Suprapubic skin (tissue), 4 donors: ENCODE results near the gene BBLN.

Experiments used
- CTCF ChIP-seq, 2 donors: fragments of 200-600 bp in 1 of 2; fragments of 450-650 bp in 1 of 2; sonication (generic) in 1 of 2; IDR thresholded peaks; one replicate each; pipeline ENCODE4 v1.5.1; 2016 to 2019; ENCODE audit warnings: antibody characterized with exemption in 2 of 2, mild to moderate bottlenecking in 1 of 2, moderate library complexity in 1 of 2
- EP300 ChIP-seq: sonication (generic); formaldehyde crosslinking; IDR thresholded peaks from one replicate; pipeline ENCODE4 v1.6.1; 2017; ENCODE audit warnings: antibody characterized with exemption
- POLR2A ChIP-seq, 2 donors: fragments of 450-650 bp; IDR thresholded peaks; one replicate each; pipeline ENCODE4 v1.6.1; 2017; ENCODE audit warnings: antibody characterized with exemption in 2 of 2, mild to moderate bottlenecking in 2 of 2, moderate library complexity in 2 of 2
- POLR2AphosphoS5 ChIP-seq, 3 donors: sonication (generic); formaldehyde crosslinking; IDR thresholded peaks; one replicate each; pipeline ENCODE4 v1.6.1; 2017; ENCODE audit warnings: antibody characterized with exemption in 3 of 3

GRCh38 chr9:128191406-128192046, 31.5 kb downstream of the BBLN start, which contains the start of gene CIZ1:
- TF ChIP-seq CTCF (IDR thresholded peaks at IDR 0.05) (peak; percentile 23 to 91), EP300 (no peak), POLR2A (IDR thresholded peaks at IDR 0.05) (peak in 1 of 2 donors; percentile 35), POLR2AphosphoS5 (IDR thresholded peaks at IDR 0.05) (peak in 1 of 3 donors; percentile 29)
